Right ventricle myocardium inferior (tissue), 1 donor: Measurements from ENCODE around the gene ATXN3L. TPM values are rescaled to one million over a fixed set of nuclear protein-coding genes. Genes with fewer than 3 reads are reported as not detected.

Experiments used
- ATAC-seq: fragments of 200-7000 bp; cut with Tn5 transposase; one replicate; pipeline ENCODE4 v1.9.1; 2020; ENCODE audit warnings: mild to moderate bottlenecking, moderate library complexity
- DNase-seq: peaks from one replicate; pipeline ENCODE4 v3.0.0; 2021; ENCODE audit errors: missing footprints
- intact Hi-C: fragments of 100-400 bp; cut with DNase I; formaldehyde crosslinking; loops from one replicate; pipeline ENCODE4 v1.11.0; 2022
- long read RNA-seq: library from polyadenylated mRNA; unstranded; transcript quantifications from one replicate; pipeline ENCODE4 v2.0.0, GENCODE V29; 2021
- total RNA-seq: library from RNA; stranded (reverse); fragmentation: NEBNext Ultra II Directional; extraction: Animal tissue kit (Norgen Biotek cat#: 25700); gene quantifications from one replicate; pipeline ENCODE4 v1.2.1, GENCODE V29; 2021
- donor health status: DM: no; HTN: yes; CAD: no; lungs with severe emphysema.

ATXN3L gene
- total RNA-seq: not detected
- long read RNA-seq: 0 reads

GRCh38 chrX:13319953-13320352, at the start of gene ATXN3L:
Gene ATXN3L, minus strand, starts transcription at chrX:13320053. Its CDS starts 119 bp downstream, at chrX:13319934.
- ATAC-seq: no peak
- intact Hi-C loops: no loop called here
- no peak for DNase-seq

- ATAC-seq (no peak), DNase-seq (no peak)
- intact Hi-C loops: loop anchor here (10.0 kb wide), 2 partner anchors 255 to 395 kb away; partner anchors contain the start of gene TMSB4X
These were observed 49.6 kb upstream of the ATXN3L start for GRCh38 chrX:13369256-13370030.

DNA sequence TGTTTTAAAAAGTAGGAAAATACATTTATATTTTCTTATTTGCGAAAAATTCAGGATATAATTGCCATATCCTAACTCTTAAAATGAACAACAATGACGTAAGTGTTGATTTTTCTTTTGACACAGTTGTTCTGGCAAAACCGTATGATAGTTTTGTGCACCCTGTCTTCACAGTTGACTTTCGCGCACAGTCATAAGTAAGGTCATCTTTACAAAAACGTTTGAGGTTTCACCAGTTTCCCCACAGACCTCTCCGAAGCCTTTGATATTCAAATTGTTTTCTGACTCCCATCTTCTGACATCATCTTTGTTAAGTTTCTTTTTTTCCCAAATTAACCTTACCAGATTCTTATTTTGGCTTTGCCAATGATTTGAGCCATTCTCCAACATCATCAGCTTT, 48.1 kb upstream of the ATXN3L start:
- ATAC-seq (no peak), DNase-seq (no peak)
- intact Hi-C loops: loop anchor here (10.0 kb wide), 2 partner anchors 253 to 393 kb away; partner anchors contain the start of gene TMSB4X

- no peak for ATAC-seq
- intact Hi-C loops: loop anchor here (10.0 kb wide), 2 partner anchors 252 to 392 kb away; partner anchors contain the start of gene TMSB4X
These were observed 46.8 kb upstream of the ATXN3L start for GRCh38 chrX:13366698-13367097.

GRCh38 chrX:13365161-13365560, 45.3 kb upstream of the ATXN3L start:
- ATAC-seq (no peak), DNase-seq (no peak)
- intact Hi-C loops: loop anchor here (10.0 kb wide), 2 partner anchors 250 to 390 kb away; partner anchors contain the start of gene TMSB4X

More at GRCh38 chrX:13366698-13367097, 46.8 kb upstream of the ATXN3L start:
- DNase-seq: no peak

- intact Hi-C loops: loop anchor here (10.0 kb wide), 2 partner anchors 250 to 390 kb away; partner anchors contain the start of gene TMSB4X
- ATAC-seq (no peak), DNase-seq (no peak)
These were observed 44.5 kb upstream of the ATXN3L start for GRCh38 chrX:13364230-13364857.

DNA sequence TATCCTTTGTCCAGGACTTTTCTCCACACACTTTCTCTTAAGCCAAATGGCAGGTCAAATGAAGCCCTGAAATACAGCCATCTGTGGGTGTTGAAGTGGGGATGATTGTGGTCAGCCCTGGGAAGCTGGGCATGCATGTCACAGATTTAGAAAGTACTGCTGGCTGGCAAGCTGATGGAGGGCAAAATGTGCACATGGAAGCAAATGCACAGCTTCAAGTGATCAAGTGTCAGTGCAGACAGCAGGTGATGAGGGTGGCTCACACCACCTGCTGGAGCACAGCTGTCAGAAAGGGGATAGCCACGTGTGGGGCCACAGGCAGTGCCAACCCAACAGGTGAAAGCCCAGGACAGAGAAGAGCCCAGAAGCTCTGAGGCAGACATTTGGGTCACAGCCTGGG, 40.3 kb upstream of the ATXN3L start:
- intact Hi-C loops: loop anchor here (1.0 to 10.0 kb wide), 3 partner anchors 119 to 385 kb away; partner anchors contain the start of gene TMSB4X
- DNase-seq (no peak), ATAC-seq (peak; percentile 92)

DNA sequence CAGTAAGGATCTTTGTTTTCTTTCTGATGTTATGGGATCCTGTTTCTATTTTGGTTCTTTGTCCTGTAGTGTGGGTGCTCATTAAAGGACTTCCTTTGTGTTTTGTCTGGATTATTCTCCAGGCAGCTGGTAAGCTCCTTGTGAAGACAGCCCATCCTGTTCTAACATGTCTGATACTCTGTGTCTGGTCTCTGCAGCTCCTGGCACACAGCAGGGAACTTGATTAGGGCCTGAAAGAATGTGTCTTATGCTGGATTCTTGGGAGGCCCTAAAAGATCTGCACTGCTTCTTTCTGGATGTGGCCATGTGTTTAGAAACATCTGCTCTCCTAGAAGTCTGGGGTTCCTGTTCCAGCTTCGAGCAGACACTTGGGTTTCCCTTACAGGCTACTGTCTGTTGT, 38.1 kb upstream of the ATXN3L start:
- intact Hi-C loops: no loop called here
- ATAC-seq: peak; percentile 37
- no peak for DNase-seq

DNA sequence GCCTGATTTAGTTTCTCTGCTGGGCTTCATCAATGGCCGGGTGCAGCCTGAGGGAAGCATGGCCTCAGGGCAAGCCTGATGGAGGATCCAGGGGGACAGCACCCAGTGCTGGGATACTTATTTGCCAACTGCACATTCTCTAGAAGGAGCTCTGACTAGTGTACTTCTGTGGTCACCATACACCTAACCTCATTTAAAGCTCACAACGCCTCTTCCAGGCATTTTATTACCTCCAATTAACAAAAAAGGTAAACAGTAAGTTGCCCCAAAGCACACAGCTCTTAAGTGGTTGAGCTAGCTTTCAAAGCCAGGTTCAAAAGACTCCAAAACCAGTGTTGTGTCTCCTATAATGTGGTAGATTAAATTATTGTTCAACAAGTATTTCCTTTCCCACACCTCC, 26.8 kb upstream of the ATXN3L start:
- DNase-seq: no peak
- intact Hi-C loops: no loop called here
- ATAC-seq: no peak

GRCh38 chrX:13345438-13345837, 25.6 kb upstream of the ATXN3L start:
- intact Hi-C loops: no loop called here
- ATAC-seq: no peak
- no peak for DNase-seq

DNA sequence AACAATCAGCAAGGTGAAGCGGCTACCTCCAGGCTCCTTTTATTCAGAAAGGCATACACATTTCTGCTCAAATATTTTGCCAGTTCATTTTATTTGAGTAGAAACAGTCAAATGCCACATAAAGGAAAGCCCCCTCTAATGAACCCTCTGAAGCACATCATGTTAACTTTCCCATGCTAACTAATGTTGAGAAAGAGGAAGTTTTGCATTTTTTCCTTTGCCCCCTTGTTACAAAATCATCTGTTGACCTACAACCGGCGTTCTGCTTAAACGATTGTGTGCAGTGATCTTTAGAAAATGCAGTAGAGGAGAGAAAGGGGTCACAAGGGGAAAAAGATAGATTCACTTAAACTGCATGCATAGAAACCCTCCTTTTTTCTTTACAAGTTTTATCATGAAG, 25.2 kb upstream of the ATXN3L start:
- no peak for ATAC-seq
- intact Hi-C loops: no loop called here

GRCh38 chrX:13341491-13342101, 21.7 kb upstream of the ATXN3L start:
- ATAC-seq (no peak), DNase-seq (no peak)
- intact Hi-C loops: no loop called here

More for the DNA sequence above, 25.2 kb upstream of the ATXN3L start:
- DNase-seq: no peak

- ATAC-seq (no peak), DNase-seq (no peak)
- intact Hi-C loops: no loop called here
These were observed 20.4 kb upstream of the ATXN3L start for GRCh38 chrX:13340182-13340791.

DNA sequence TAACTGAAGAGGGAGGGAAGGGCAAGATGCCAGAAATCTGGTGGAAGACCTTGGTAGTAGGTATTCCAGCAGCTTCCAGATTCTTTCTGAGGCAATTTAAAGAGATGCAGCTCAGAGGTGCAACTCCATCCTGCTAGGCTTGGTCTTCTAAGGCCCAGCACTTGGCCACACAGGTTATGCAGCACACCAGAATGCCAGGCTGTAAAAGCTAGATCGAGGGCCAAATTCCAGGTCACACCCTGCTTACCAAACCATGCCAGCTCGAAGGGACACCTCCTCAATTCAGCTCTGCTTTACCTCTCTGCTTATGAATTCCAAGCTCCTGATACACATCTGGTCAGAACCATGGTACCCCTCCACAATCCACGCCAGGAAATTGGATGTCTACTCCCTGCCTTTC, 19.8 kb upstream of the ATXN3L start:
- intact Hi-C loops: no loop called here
- DNase-seq: no peak

DNA sequence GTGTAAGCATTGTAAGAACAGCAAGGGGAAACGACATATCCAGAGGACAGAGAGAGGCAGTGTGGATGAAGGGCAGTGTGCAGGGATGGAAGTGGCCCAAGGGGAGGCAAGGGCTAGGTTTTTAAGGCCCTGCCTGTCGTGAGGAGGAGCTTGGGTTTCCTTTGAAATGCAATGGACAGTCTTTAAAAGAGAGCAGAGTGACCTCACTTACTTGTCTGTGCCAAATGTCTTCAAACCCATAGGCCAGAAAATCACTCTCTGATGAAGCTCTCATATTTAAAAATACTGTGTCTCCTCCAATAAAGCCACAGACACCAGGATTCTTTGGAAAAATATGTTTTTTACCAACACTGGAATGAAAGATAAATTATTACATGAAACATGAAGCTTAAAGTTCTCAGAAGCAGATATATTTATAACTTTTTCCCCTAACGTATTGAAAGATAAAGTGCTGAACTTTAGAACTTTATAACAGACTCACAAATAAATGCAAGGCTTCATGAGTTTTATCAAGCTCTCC, 19.2 kb upstream of the ATXN3L start:
- DNase-seq (no peak), ATAC-seq (no peak)
- intact Hi-C loops: no loop called here

More for the DNA sequence above, 19.8 kb upstream of the ATXN3L start:
- no peak for ATAC-seq

DNA sequence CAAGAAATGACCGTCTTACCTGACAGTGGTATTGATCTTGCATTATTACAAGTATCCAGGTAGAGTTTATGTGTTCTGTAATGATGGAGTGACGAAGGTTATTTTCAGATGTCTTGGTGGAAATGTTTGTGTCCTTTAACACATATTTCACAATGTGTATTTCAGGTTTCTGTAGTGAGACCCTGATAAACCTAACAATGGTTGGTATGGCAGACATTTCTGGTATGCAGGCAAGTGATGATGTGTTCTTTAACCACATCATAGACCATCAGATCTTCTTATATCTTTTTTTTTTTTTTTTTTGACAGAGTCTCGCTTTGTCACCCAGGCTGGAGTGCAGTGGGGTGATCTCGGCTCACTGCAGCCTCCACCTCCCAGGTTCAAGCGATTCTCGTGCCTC, 14.6 kb upstream of the ATXN3L start:
- intact Hi-C loops: no loop called here
- ATAC-seq: no peak
- no peak for DNase-seq

- DNase-seq (no peak), ATAC-seq (no peak)
- intact Hi-C loops: no loop called here
These were observed 10.6 kb upstream of the ATXN3L start for GRCh38 chrX:13330446-13330845.

- intact Hi-C loops: no loop called here
- DNase-seq: no peak
- ATAC-seq: no peak
These were observed 7.8 kb upstream of the ATXN3L start for GRCh38 chrX:13327666-13328065.

DNA sequence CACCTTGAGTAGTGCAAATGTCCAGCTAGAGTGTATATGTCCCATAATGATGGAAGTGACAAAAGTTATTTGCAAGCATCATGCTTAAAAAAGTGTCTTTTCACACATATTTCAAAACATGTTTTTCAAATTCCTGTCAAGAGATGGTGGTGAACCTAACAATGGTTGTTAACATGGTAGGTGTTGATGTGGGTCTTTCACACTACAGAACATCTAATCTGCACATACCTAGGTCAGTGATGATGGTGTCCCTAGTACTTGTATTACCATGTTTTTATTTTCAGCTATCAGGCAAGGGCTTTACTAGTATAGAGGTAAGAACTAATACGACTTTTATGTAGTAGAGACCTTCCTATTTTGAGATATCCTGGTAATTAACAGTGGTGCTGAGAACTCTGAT, 3.4 kb upstream of the ATXN3L start:
- intact Hi-C loops: no loop called here
- DNase-seq: no peak
- ATAC-seq: no peak
